Measurements from ENCODE around the gene IFI27L1. TPM values are rescaled to one million over a fixed set of nuclear protein-coding genes. Genes with fewer than 3 reads are reported as not detected.

The IFI27L1 gene
- total RNA-seq, 2 donors from 2014 or later = 4.2 to 5.0 TPM

- Histone ChIP-seq H3K27me3 (replicated peaks; ENCODE audit: insufficient read depth) (no peaks in the 10 kb centered on the region), H3K4me3 (no peak overlapping the region), H3K9me3 (no peaks in the 10 kb centered on the region), H3K27ac (no peak overlapping the region), H3K36me3 (no peaks in the 10 kb centered on the region), H3K4me1 (ENCODE audit: control insufficient read depth in 1 of 2, low read depth in 2 of 2) (no peaks in the 10 kb centered on the region)
- ATAC-seq (ENCODE audit: insufficient number of reproducible peaks, low FRiP score, low read depth) (no peak), DNase-seq (ENCODE audit: low spot score) (peak; percentile 50)
- peak; percentile 96 for TF ChIP-seq CTCF (IDR thresholded peaks at IDR 0.05)
These were observed 55.6 kb downstream of the IFI27L1 start for GRCh38 chr14:94136575-94137331.

- DNase-seq (ENCODE audit: low spot score) (no peak), ATAC-seq (ENCODE audit: insufficient number of reproducible peaks, low FRiP score, low read depth) (no peak)
- Histone ChIP-seq H3K9me3 (no peaks in the 10 kb centered on the region), H3K27ac (no peak overlapping the region), H3K4me1 (ENCODE audit: control insufficient read depth in 1 of 2, low read depth in 2 of 2) (no peaks in the 10 kb centered on the region), H3K4me3 (no peak overlapping the region), H3K36me3 (no peaks in the 10 kb centered on the region), H3K27me3 (replicated peaks; ENCODE audit: insufficient read depth) (no peaks in the 10 kb centered on the region)
- no peak for TF ChIP-seq CTCF (IDR thresholded peaks at IDR 0.05)
These were observed 57.1 kb downstream of the IFI27L1 start for GRCh38 chr14:94138251-94138650.

GRCh38 chr14:94139006-94139405, 57.9 kb downstream of the IFI27L1 start:
- no peaks in the 10 kb centered on the region for H3K4me1 ChIP-seq (ENCODE audit: control insufficient read depth in 1 of 2, low read depth in 2 of 2)
- H3K9me3 ChIP-seq = no peaks in the 10 kb centered on the region
- no peak overlapping the region for H3K27ac ChIP-seq
- H3K27me3 ChIP-seq (replicated peaks; ENCODE audit: insufficient read depth) = no peaks in the 10 kb centered on the region
- DNase-seq (ENCODE audit: low spot score) = no peak
- H3K4me3 ChIP-seq = no peak overlapping the region
- ATAC-seq (ENCODE audit: insufficient number of reproducible peaks, low FRiP score, low read depth) = no peak
- H3K36me3 ChIP-seq = no peaks in the 10 kb centered on the region
- no peak for TF ChIP-seq CTCF (IDR thresholded peaks at IDR 0.05)

- DNase-seq (ENCODE audit: low spot score) = no peak
- no peaks in the 10 kb centered on the region for H3K36me3 ChIP-seq
- H3K4me1 ChIP-seq (ENCODE audit: control insufficient read depth in 1 of 2, low read depth in 2 of 2) = no peaks in the 10 kb centered on the region
- no peaks in the 10 kb centered on the region for H3K27me3 ChIP-seq (replicated peaks; ENCODE audit: insufficient read depth)
- ATAC-seq (ENCODE audit: insufficient number of reproducible peaks, low FRiP score, low read depth) = no peak
- no peak overlapping the region for H3K4me3 ChIP-seq
- H3K9me3 ChIP-seq = no peaks in the 10 kb centered on the region
- no peak overlapping the region for H3K27ac ChIP-seq
- no peak for TF ChIP-seq CTCF (IDR thresholded peaks at IDR 0.05)
These were observed 58.3 kb downstream of the IFI27L1 start for GRCh38 chr14:94139421-94139820.

- no peak for ATAC-seq (ENCODE audit: insufficient number of reproducible peaks, low FRiP score, low read depth)
- Histone ChIP-seq H3K9me3 (no peaks in the 10 kb centered on the region), H3K4me1 (ENCODE audit: control insufficient read depth in 1 of 2, low read depth in 2 of 2) (no peaks in the 10 kb centered on the region), H3K4me3 (no peak overlapping the region), H3K27ac (no peak overlapping the region), H3K27me3 (replicated peaks; ENCODE audit: insufficient read depth) (no peaks in the 10 kb centered on the region), H3K36me3 (no peaks in the 10 kb centered on the region)
- TF ChIP-seq CTCF (IDR thresholded peaks at IDR 0.05) = no peak
- no peak for DNase-seq (ENCODE audit: low spot score)
These were observed 61.1 kb downstream of the IFI27L1 start for GRCh38 chr14:94142247-94142646.

Data from thoracic aorta (tissue), 2 donors.